ENCODE measurements around the gene UBR4. TPM values are rescaled to one million over a fixed set of nuclear protein-coding genes. Genes with fewer than 3 reads are reported as not detected.

Gene UBR4
- polyA plus RNA-seq, 1 donor from 2014 or later: 49.7 TPM

GRCh38 chr1:19130468-19130867 lies 79.6 kb downstream of the UBR4 start:
- no peaks in the 10 kb centered on the region for H3K9me3 ChIP-seq (ENCODE audit: low read length)
- TF ChIP-seq CTCF (IDR thresholded peaks at IDR 0.05; ENCODE audit: poor library complexity, severe bottlenecking): no peak
- no peak for TF ChIP-seq MXI1 (conservative IDR thresholded peaks at IDR 0.05; ENCODE audit: poor library complexity, severe bottlenecking)
- no peak for TF ChIP-seq EZH2 (IDR thresholded peaks at IDR 0.05; ENCODE audit: borderline replicate concordance, insufficient read depth, low read length, poor library complexity, severe bottlenecking)
- TF ChIP-seq, protein P1, sequence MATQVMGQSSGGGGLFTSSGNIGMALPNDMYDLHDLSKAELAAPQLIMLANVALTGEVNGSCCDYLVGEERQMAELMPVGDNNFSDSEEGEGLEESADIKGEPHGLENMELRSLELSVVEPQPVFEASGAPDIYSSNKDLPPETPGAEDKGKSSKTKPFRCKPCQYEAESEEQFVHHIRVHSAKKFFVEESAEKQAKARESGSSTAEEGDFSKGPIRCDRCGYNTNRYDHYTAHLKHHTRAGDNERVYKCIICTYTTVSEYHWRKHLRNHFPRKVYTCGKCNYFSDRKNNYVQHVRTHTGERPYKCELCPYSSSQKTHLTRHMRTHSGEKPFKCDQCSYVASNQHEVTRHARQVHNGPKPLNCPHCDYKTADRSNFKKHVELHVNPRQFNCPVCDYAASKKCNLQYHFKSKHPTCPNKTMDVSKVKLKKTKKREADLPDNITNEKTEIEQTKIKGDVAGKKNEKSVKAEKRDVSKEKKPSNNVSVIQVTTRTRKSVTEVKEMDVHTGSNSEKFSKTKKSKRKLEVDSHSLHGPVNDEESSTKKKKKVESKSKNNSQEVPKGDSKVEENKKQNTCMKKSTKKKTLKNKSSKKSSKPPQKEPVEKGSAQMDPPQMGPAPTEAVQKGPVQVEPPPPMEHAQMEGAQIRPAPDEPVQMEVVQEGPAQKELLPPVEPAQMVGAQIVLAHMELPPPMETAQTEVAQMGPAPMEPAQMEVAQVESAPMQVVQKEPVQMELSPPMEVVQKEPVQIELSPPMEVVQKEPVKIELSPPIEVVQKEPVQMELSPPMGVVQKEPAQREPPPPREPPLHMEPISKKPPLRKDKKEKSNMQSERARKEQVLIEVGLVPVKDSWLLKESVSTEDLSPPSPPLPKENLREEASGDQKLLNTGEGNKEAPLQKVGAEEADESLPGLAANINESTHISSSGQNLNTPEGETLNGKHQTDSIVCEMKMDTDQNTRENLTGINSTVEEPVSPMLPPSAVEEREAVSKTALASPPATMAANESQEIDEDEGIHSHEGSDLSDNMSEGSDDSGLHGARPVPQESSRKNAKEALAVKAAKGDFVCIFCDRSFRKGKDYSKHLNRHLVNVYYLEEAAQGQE (IDR thresholded peaks at IDR 0.05; ENCODE audit: borderline replicate concordance): no peak
- no peak for TF ChIP-seq RAD21 (conservative IDR thresholded peaks at IDR 0.05)
- TF ChIP-seq POLR2AphosphoS5 (IDR thresholded peaks at IDR 0.05): no peak
- TF ChIP-seq EP300 (conservative IDR thresholded peaks at IDR 0.05; ENCODE audit: poor library complexity, severe bottlenecking): no peak
- no peak for TF ChIP-seq SMC3 (conservative IDR thresholded peaks at IDR 0.05; ENCODE audit: poor library complexity)
- TF ChIP-seq TAF1 (IDR thresholded peaks at IDR 0.05; ENCODE audit: low read depth): no peak
- no peaks in the 10 kb centered on the region for H3K79me2 ChIP-seq (replicated peaks; ENCODE audit: insufficient read depth, low read length)
- no peak overlapping the region for H3K4me3 ChIP-seq (ENCODE audit: low read length)
- no peaks in the 10 kb centered on the region for H4K20me1 ChIP-seq (ENCODE audit: insufficient read depth)
- H3K9me2 ChIP-seq (ENCODE audit: insufficient read depth, low read length): no peaks in the 10 kb centered on the region
- H2AFZ ChIP-seq (ENCODE audit: low read depth, low read length): no peak overlapping the region
- H3F3A ChIP-seq (ENCODE audit: insufficient read depth, low read length, poor library complexity, severe bottlenecking): no peaks in the 10 kb centered on the region
- no peak overlapping the region for H3K9ac ChIP-seq (ENCODE audit: low read length)
- H3K4me2 ChIP-seq (ENCODE audit: low read length): no peak overlapping the region
- H3K27me3 ChIP-seq (ENCODE audit: insufficient read depth, low read depth, low read length): no peaks in the 10 kb centered on the region
- no peak overlapping the region for H3K27ac ChIP-seq (ENCODE audit: low read length)
- peaks cover 22% of the 10 kb centered on the region for H3K36me3 ChIP-seq (ENCODE audit: insufficient read depth, low read length)

GRCh38 chr1:19128968-19129514 lies 81.0 kb downstream of the UBR4 start:
- no peaks in the 10 kb centered on the region for H3F3A ChIP-seq (ENCODE audit: insufficient read depth, low read length, poor library complexity, severe bottlenecking)
- no peaks in the 10 kb centered on the region for H3K9me2 ChIP-seq (ENCODE audit: insufficient read depth, low read length)
- H2AFZ ChIP-seq (ENCODE audit: low read depth, low read length): no peak overlapping the region
- no peak overlapping the region for H3K4me3 ChIP-seq (ENCODE audit: low read length)
- no peak overlapping the region for H3K27ac ChIP-seq (ENCODE audit: low read length)
- H3K9ac ChIP-seq (ENCODE audit: low read length): no peak overlapping the region
- H3K9me3 ChIP-seq (ENCODE audit: low read length): no peaks in the 10 kb centered on the region
- no peak for TF ChIP-seq EZH2 (IDR thresholded peaks at IDR 0.05; ENCODE audit: borderline replicate concordance, insufficient read depth, low read length, poor library complexity, severe bottlenecking)
- TF ChIP-seq SMC3 (conservative IDR thresholded peaks at IDR 0.05; ENCODE audit: poor library complexity): no peak
- TF ChIP-seq CTCF (IDR thresholded peaks at IDR 0.05; ENCODE audit: poor library complexity, severe bottlenecking): no peak
- TF ChIP-seq, protein P1 (IDR thresholded peaks at IDR 0.05; ENCODE audit: borderline replicate concordance): no peak
- TF ChIP-seq POLR2AphosphoS5 (IDR thresholded peaks at IDR 0.05): no peak
- TF ChIP-seq MXI1 (conservative IDR thresholded peaks at IDR 0.05; ENCODE audit: poor library complexity, severe bottlenecking): no peak
- no peak for TF ChIP-seq TAF1 (IDR thresholded peaks at IDR 0.05; ENCODE audit: low read depth)
- no peak for TF ChIP-seq RAD21 (conservative IDR thresholded peaks at IDR 0.05)
- no peak for TF ChIP-seq EP300 (conservative IDR thresholded peaks at IDR 0.05; ENCODE audit: poor library complexity, severe bottlenecking)
- H3K4me2 ChIP-seq (ENCODE audit: low read length): no peak overlapping the region
- no peaks in the 10 kb centered on the region for H4K20me1 ChIP-seq (ENCODE audit: insufficient read depth)
- no peaks in the 10 kb centered on the region for H3K79me2 ChIP-seq (replicated peaks; ENCODE audit: insufficient read depth, low read length)
- no peaks in the 10 kb centered on the region for H3K27me3 ChIP-seq (ENCODE audit: insufficient read depth, low read depth, low read length)
- peaks cover 22% of the 10 kb centered on the region for H3K36me3 ChIP-seq (ENCODE audit: insufficient read depth, low read length)
